Right lobe of liver (tissue), 6 donors: ENCODE data around the gene PFN2. TPM values are rescaled to one million over a fixed set of nuclear protein-coding genes. Genes with fewer than 3 reads are reported as not detected.
"Not testable (repeated sequence)": the region's sequence is repeated elsewhere in the genome, so short reads cannot be mapped to it uniquely, and the experiment has no call there.

Experiments
- ATAC-seq, 4 donors: fragments of 200-7000 bp; cut with Tn5 transposase; one replicate each; pipeline ENCODE4 v1.9.1; 2020; ENCODE audit warnings: mild to moderate bottlenecking in 4 of 4, moderate library complexity in 4 of 4
- DNase-seq, 3 donors: peaks; one replicate each; pipeline ENCODE4 v3.0.0-alpha.2; 2020
- H3K27ac ChIP-seq, 3 donors: fragments of 200-600 bp; one replicate each; pipeline ENCODE4 v1.8.0; 2022
- H3K27me3 ChIP-seq, 2 donors: fragments of 200-600 bp; one replicate each; pipeline ENCODE4 v1.8.0; 2022
- H3K36me3 ChIP-seq, 4 donors: fragments of 200-600 bp; sonication (generic) in 1 of 4; one replicate each; pipeline versions ENCODE4 v1.5.1 to v1.8.0; 2017 to 2022; ENCODE audit warnings: control low read depth in 1 of 4
- H3K4me1 ChIP-seq, 4 donors: fragments of 200-600 bp; sonication (generic) in 1 of 4; one replicate each; pipeline versions ENCODE4 v1.5.1 to v1.8.0; 2017 to 2022; ENCODE audit warnings: control low read depth in 1 of 4
- H3K4me3 ChIP-seq, 3 donors: fragments of 200-600 bp; one replicate each; pipeline ENCODE4 v1.8.0; 2022
- H3K9me3 ChIP-seq, 4 donors: fragments of 200-600 bp; sonication (generic) in 1 of 4; one replicate each; pipeline versions ENCODE4 v1.5.1 to v1.8.0; 2017 to 2022; ENCODE audit warnings: control low read depth in 1 of 4
- CTCF ChIP-seq, 4 donors: fragments of 200-600 bp in 3 of 4; fragments of 450-650 bp in 1 of 4; IDR thresholded peaks; one replicate each; pipeline versions ENCODE4 v1.5.1 to v1.8.0; 2016 to 2022; ENCODE audit warnings: antibody characterized with exemption in 4 of 4, mild to moderate bottlenecking in 2 of 4
- POLR2A ChIP-seq: fragments of 450-650 bp; IDR thresholded peaks from one replicate; pipeline ENCODE4 v1.6.1; 2017; ENCODE audit warnings: antibody characterized with exemption, mild to moderate bottlenecking
- WGBS: methylation state at CpG from one replicate; pipeline ENCODE4 v1.1.6; 2018; ENCODE audit warnings: low coverage, low lambda C conversion rate; ENCODE audit not compliant: insufficient coverage; ENCODE audit errors: missing lambda C conversion rate; 5-methylcytosine and 5-hydroxymethylcytosine counted together
- intact Hi-C, 2 donors: fragments of 100-400 bp; cut with DNase I; formaldehyde crosslinking; loops; one replicate each; pipeline versions ENCODE4 v1.11.2 to v1.14.1; 2022
- total RNA-seq, 6 experiments: library from RNA; depleted of rRNA in 2 of 6; stranded (reverse); fragments of >200 nt in 2 of 6; fragmentation: NEBNext Ultra II Directional in 3 of 6; extraction: Animal tissue kit (Norgen Biotek cat#: 25700) in 3 of 6; gene quantifications; one replicate each; pipeline versions ENCODE4 v1.1.0 to v1.2.4, GENCODE V29; 2016 to 2023
- donor health status: DM: no; HTN: yes; CAD: no.
- donor health status: DM: no; HTN: no; CAD: no.
- donor health status: DM: no; HTN: no; CAD: no.
- donor health status: DM: no; HTN: yes; CAD: no.
- donor health status: DM: no; HTN: yes; CAD: no.

PFN2 gene
- total RNA-seq, 6 experiments from 2014 or later = 1.9 to 12.6 (median 8.5) TPM

GRCh38 chr3:149992416-149993058 is 21.8 kb upstream of the PFN2 start:
- no peak for ATAC-seq
- no peaks in the 10 kb centered on the region for H3K4me1 ChIP-seq
- no peak overlapping the region for H3K27ac ChIP-seq
- 80% methylated on average over 4 of the region's 4 CpGs for WGBS
- TF ChIP-seq CTCF (IDR thresholded peaks at IDR 0.05) = no peak
- TF ChIP-seq POLR2A = no peak
- no peaks in the 10 kb centered on the region for H3K27me3 ChIP-seq
- H3K9me3 ChIP-seq = no peaks in the 10 kb centered on the region
- intact Hi-C loops = no loop called here
- no peak overlapping the region for H3K4me3 ChIP-seq
- no peak for DNase-seq
- H3K36me3 ChIP-seq = no peaks in the 10 kb centered on the region

GRCh38 chr3:149990423-149990948 is 19.8 kb upstream of the PFN2 start:
- Histone ChIP-seq H3K9me3 (no peaks in the 10 kb centered on the region), H3K36me3 (no peaks in the 10 kb centered on the region), H3K27me3 (no peaks in the 10 kb centered on the region), H3K4me3 (no peak overlapping the region), H3K4me1 (no peaks in the 10 kb centered on the region), H3K27ac (no peak overlapping the region)
- ATAC-seq = no peak
- WGBS = 85% methylated on average over 1 of the region's 1 CpG
- TF ChIP-seq POLR2A = no peak
- no peak for TF ChIP-seq CTCF (IDR thresholded peaks at IDR 0.05)
- intact Hi-C loops = no loop called here
- DNase-seq = no peak

GRCh38 chr3:149989307-149989706 is 18.6 kb upstream of the PFN2 start:
- TF ChIP-seq POLR2A = no peak
- no peak for TF ChIP-seq CTCF (IDR thresholded peaks at IDR 0.05)
- H3K4me3 ChIP-seq = no peak overlapping the region
- H3K36me3 ChIP-seq = no peaks in the 10 kb centered on the region
- WGBS = 72% methylated on average over 2 of the region's 2 CpGs
- DNase-seq = no peak
- no peak for ATAC-seq
- no peak overlapping the region for H3K27ac ChIP-seq
- intact Hi-C loops = no loop called here
- no peaks in the 10 kb centered on the region for H3K27me3 ChIP-seq
- no peaks in the 10 kb centered on the region for H3K4me1 ChIP-seq
- H3K9me3 ChIP-seq = no peaks in the 10 kb centered on the region

- H3K4me3 ChIP-seq = no peak overlapping the region
- H3K4me1 ChIP-seq = no peaks in the 10 kb centered on the region
- DNase-seq = no peak
- H3K36me3 ChIP-seq = no peaks in the 10 kb centered on the region
- intact Hi-C loops = no loop called here
- no peak overlapping the region for H3K27ac ChIP-seq
- H3K9me3 ChIP-seq = no peaks in the 10 kb centered on the region
- WGBS = 73% methylated on average over 4 of the region's 4 CpGs
- ATAC-seq = no peak
- TF ChIP-seq POLR2A (no peak), CTCF (IDR thresholded peaks at IDR 0.05) (no peak)
- no peaks in the 10 kb centered on the region for H3K27me3 ChIP-seq
These were observed 12.9 kb upstream of the PFN2 start for GRCh38 chr3:149983628-149984027.

- DNase-seq, H3K4me1 ChIP-seq, H3K4me3 ChIP-seq, intact Hi-C loops, H3K27ac ChIP-seq, ATAC-seq, H3K9me3 ChIP-seq, H3K27me3 ChIP-seq, H3K36me3 ChIP-seq: not testable (repeated sequence)
- WGBS = 89% methylated on average over 4 of the region's 32 CpGs
These were observed 12.4 kb upstream of the PFN2 start for GRCh38 chr3:149983053-149983452.
